MM.1S (cell line): ENCODE results near the gene KCNC1.

Source experiments
- CTCF ChIP-seq: fragments of 300-600 bp; sonication (generic); IDR thresholded peaks from 2 replicates; pipeline ENCODE4 v1.5.1; 2016; ENCODE audit warnings: antibody characterized with exemption, low read length, mixed read lengths
- EZH2phosphoT487 ChIP-seq: fragments of 300-600 bp; sonication (generic); IDR thresholded peaks from 2 replicates; pipeline ENCODE4 v1.6.1; 2018; ENCODE audit warnings: antibody characterized with exemption, low read length

GRCh38 chr11:17739945-17740338 lies 5.4 kb downstream of the KCNC1 start:
- no peak for TF ChIP-seq EZH2phosphoT487
- no peak for TF ChIP-seq CTCF
